T-cell (primary cell): Measurements from ENCODE around the gene CANX. TPM values are rescaled to one million over a fixed set of nuclear protein-coding genes. Genes with fewer than 3 reads are reported as not detected.
"Not testable (repeated sequence)": the region's sequence is repeated elsewhere in the genome, so short reads cannot be mapped to it uniquely, and the experiment has no call there.

Experiments used
- ATAC-seq, 4 experiments: fragments of 200-7000 bp in 3 of 4; fragments of 150-1000 bp in 1 of 4; cut with Tn5 transposase; replicated peaks in 1 of 4; 1 replicate in 3 of 4; 2 replicates in 1 of 4; pipeline ENCODE4 v1.10.0; 2021; ENCODE audit warnings: moderate library complexity in 3 of 4, mild to moderate bottlenecking in 2 of 4, moderate number of reproducible peaks in 1 of 4
- CTCF ChIA-PET, 2 donors: fragments of 300-600 bp; sonication (Branson Sonifier 250); formaldehyde crosslinking; loops; one replicate each; lab custom pipeline; 2022; ENCODE audit warnings: antibody characterized with exemption in 2 of 2; lab: Charles Lee
- POLR2A ChIA-PET, 2 donors: fragments of 300-600 bp; sonication (Branson Sonifier 250); formaldehyde crosslinking; loops; one replicate each; lab custom pipeline; 2022; ENCODE audit warnings: antibody characterized with exemption in 2 of 2; lab: Charles Lee
- DNase-seq, 35 experiments: peaks; one replicate each; pipeline versions ENCODE4 v3.0.0 to v3.0.0-alpha.2; 2013 to 2023
- H3K27ac ChIP-seq: one replicate; pipeline ENCODE4 v1.5.1; 2013; ENCODE audit warnings: low read length
- H3K27me3 ChIP-seq, 2 experiments: replicated peaks in 1 of 2; 1 replicate in 1 of 2; 2 replicates in 1 of 2; pipeline versions ENCODE4 v1.6.1 to v1.7.0; 2013; ENCODE audit warnings: low read length in 1 of 2, mixed read lengths in 1 of 2; ENCODE audit not compliant: control insufficient read depth in 2 of 2, insufficient read depth in 2 of 2; ENCODE audit errors: extremely low read depth in 1 of 2
- H3K36me3 ChIP-seq, 2 donors: 1 replicate in 1 of 2; 2 replicates in 1 of 2; pipeline versions ENCODE4 v1.6.1 to v1.7.0; 2013; ENCODE audit warnings: low read length in 1 of 2; ENCODE audit not compliant: control insufficient read depth in 2 of 2, insufficient read depth in 1 of 2; ENCODE audit errors: extremely low read depth in 1 of 2
- H3K4me1 ChIP-seq, 2 experiments: 1 replicate in 1 of 2; 2 replicates in 1 of 2; pipeline versions ENCODE4 v1.6.1 to v1.7.0; 2013; ENCODE audit warnings: low read length in 2 of 2, mixed read lengths in 1 of 2; ENCODE audit not compliant: insufficient read depth in 2 of 2, control insufficient read depth in 1 of 2; ENCODE audit errors: extremely low read depth in 1 of 2
- H3K4me3 ChIP-seq, 2 donors: 1 replicate in 1 of 2; 2 replicates in 1 of 2; pipeline versions ENCODE4 v1.5.1 to v1.7.0; 2013; ENCODE audit warnings: mild to moderate bottlenecking in 2 of 2, low read length in 1 of 2, moderate library complexity in 1 of 2; ENCODE audit not compliant: control insufficient read depth in 1 of 2; ENCODE audit errors: extremely low read depth in 1 of 2
- H3K9me3 ChIP-seq: 2 replicates; pipeline ENCODE4 v1.7.0; 2013
- H3K27ac Mint-ChIP-seq, 2 donors: one replicate each; pipeline ENCODE4 v1.8.0; 2020 to 2021; ENCODE audit warnings: mild to moderate bottlenecking in 2 of 2, mixed read lengths in 2 of 2
- H3K27me3 Mint-ChIP-seq, 2 donors: one replicate each; pipeline ENCODE4 v1.8.0; 2021 to 2022; ENCODE audit warnings: mixed read lengths in 2 of 2
- H3K36me3 Mint-ChIP-seq: one replicate; pipeline ENCODE4 v1.8.0; 2021; ENCODE audit warnings: mixed read lengths
- H3K4me1 Mint-ChIP-seq, 3 donors: one replicate each; pipeline ENCODE4 v1.8.0; 2020 to 2022; ENCODE audit warnings: mixed read lengths in 3 of 3, mild to moderate bottlenecking in 1 of 3
- H3K4me3 Mint-ChIP-seq, 3 donors: one replicate each; pipeline ENCODE4 v1.8.0; 2020 to 2022; ENCODE audit warnings: mild to moderate bottlenecking in 3 of 3, mixed read lengths in 3 of 3, moderate library complexity in 3 of 3
- H3K9me3 Mint-ChIP-seq, 3 donors: one replicate each; pipeline ENCODE4 v1.8.0; 2020 to 2022; ENCODE audit warnings: mixed read lengths in 3 of 3
- WGBS: methylation state at CpG from one replicate; pipeline ENCODE4 v1.1.5; 2013; ENCODE audit warnings: missing lambda C conversion rate; ENCODE audit not compliant: insufficient coverage; 5-methylcytosine and 5-hydroxymethylcytosine counted together
- total RNA-seq, 35 experiments: library from RNA in 6 of 35; stranded (reverse) in 6 of 35; fragments of 120-200 nt in 1 of 35; gene quantifications; one replicate each; pipeline versions ENCODE4 v1.2.1 to v1.2.4 and lab custom pipeline; 2013 to 2026

Gene CANX
- total RNA-seq, 5 donors from 2014 or later (not counting 1 experiment from before 2014, with no cell fraction given): 205 to 306 (median 262) TPM

DNA sequence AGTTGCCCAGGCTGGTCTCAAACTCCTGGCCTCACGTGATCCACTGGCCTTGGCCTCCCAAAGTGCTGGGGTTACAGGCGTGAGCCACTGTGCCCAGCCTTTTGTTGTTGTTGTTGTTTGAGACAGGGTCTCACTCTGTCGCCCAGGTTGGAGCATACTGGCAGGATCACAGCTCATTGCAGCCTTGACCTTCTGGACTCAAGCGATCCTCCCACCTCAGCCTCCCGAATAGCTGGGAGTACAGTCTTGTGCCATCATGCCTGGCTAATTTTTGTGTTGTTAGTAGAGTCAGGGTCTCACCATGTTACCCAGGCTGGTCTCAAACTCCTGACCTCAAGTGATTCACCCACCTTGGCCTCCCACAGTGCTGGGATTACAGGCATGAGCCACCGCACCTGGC is 37.1 kb upstream of the CANX start:
- H3K36me3 ChIP-seq, H3K4me3 Mint-ChIP-seq, H3K9me3 Mint-ChIP-seq, H3K36me3 Mint-ChIP-seq, H3K9me3 ChIP-seq, H3K4me1 Mint-ChIP-seq, H3K27me3 Mint-ChIP-seq, H3K27ac Mint-ChIP-seq, H3K27me3 ChIP-seq, H3K27ac ChIP-seq, DNase-seq, ATAC-seq, H3K4me3 ChIP-seq: not testable (repeated sequence)
- CTCF ChIA-PET: interaction anchor here in 1 of 2 donors (0.6 kb wide), 1 partner anchor 90 kb away, joined by 3 read pairs; no protein-coding TSS in a partner anchor
- POLR2A ChIA-PET: interaction anchor here in 1 of 2 donors (0.5 kb wide), 1 partner anchor 96 kb away, joined by 4 read pairs; no protein-coding TSS in a partner anchor
- H3K4me1 ChIP-seq: peaks cover 0 to 13% of the 10 kb centered on the region in 2 experiments
- 94% methylated on average over 3 of the region's 6 CpGs for WGBS

DNA sequence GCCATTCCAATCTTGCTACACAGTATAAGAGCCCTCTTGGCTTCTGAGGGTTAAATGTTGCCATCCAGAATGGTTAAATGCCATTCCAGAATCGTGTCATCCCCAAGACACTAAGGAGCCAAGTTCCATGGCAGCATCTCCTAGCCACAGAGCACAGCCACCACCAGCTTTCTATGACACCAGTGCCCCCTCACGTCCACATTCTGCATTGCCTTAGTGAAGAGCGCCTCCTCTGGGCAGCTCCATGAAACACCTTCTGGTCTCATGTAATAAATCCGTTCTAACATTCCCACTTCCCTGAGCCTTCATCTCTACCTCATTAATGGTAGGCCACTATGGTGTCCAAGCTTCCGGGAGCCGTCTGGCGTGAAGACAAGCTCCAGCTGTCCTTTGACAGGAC is 30.4 kb upstream of the CANX start:
- H3K27ac ChIP-seq: no peak overlapping the region
- WGBS: 78% methylated on average over 6 of the region's 7 CpGs
- Mint-ChIP-seq H3K36me3 (no peaks in the 10 kb centered on the region), H3K27me3 (no peaks in the 10 kb centered on the region), H3K4me1 (no peaks in the 10 kb centered on the region), H3K27ac (no peak overlapping the region), H3K4me3 (no peak overlapping the region), H3K9me3 (no peaks in the 10 kb centered on the region)
- no peaks in the 10 kb centered on the region for H3K36me3 ChIP-seq
- ChIA-PET CTCF (interaction anchor here in 1 of 2 donors (0.6 kb wide), 1 partner anchor 45 kb away, joined by 3 read pairs; the partner anchor contains the start of gene HNRNPH1), POLR2A (interaction anchor here in 1 of 2 donors (0.6 kb wide), 1 partner anchor 14 kb away, joined by 10 read pairs; no protein-coding TSS in a partner anchor)
- H3K4me3 ChIP-seq: no peak overlapping the region
- H3K4me1 ChIP-seq: no peaks in the 10 kb centered on the region
- DNase-seq: peak in 32 of 35 experiments; percentile 0 to 65 (median 36)
- H3K9me3 ChIP-seq: no peaks in the 10 kb centered on the region
- ATAC-seq: peak in 3 of 4 experiments; percentile 55 to 66 (median 61)
- no peaks in the 10 kb centered on the region for H3K27me3 ChIP-seq

GRCh38 chr5:179678223-179679013 is 20.3 kb upstream of the CANX start:
- under 1% methylated on average over 75 of the region's 78 CpGs for WGBS
- H3K4me1 ChIP-seq: peaks cover 6 to 43% of the 10 kb centered on the region in 2 experiments
- Mint-ChIP-seq H3K36me3 (peaks cover 3% of the 10 kb centered on the region), H3K4me3 (peak overlapping the region; percentile 95 to 99 (median 98)), H3K27ac (peak overlapping the region; percentile 94 to 96), H3K9me3 (no peaks in the 10 kb centered on the region), H3K27me3 (no peaks in the 10 kb centered on the region), H3K4me1 (peaks cover 30 to 34% (median 31%) of the 10 kb centered on the region in 3 donors)
- peak overlapping the region; percentile 91 for H3K27ac ChIP-seq
- H3K9me3 ChIP-seq: no peaks in the 10 kb centered on the region
- ChIA-PET POLR2A (interaction anchor here in 1 of 2 donors (0.6 to 1.0 kb wide), 2 partner anchors 63 to 65 kb away, joined by 3 read pairs; no protein-coding TSS in a partner anchor), CTCF (interaction anchor here (0.5 to 2.0 kb wide), 6 partner anchors 10 to 134 kb away, joined by 3 to 5 read pairs (median 4); partner anchors contain the start of gene MAML1 (in 1 of the 2))
- peaks cover 0 to 3% of the 10 kb centered on the region in 2 experiments for H3K27me3 ChIP-seq
- ATAC-seq: peak; percentile 87 to 90 (median 88)
- H3K4me3 ChIP-seq: peak overlapping the region; percentile 77 to 99
- no peaks in the 10 kb centered on the region for H3K36me3 ChIP-seq
- peak; percentile 83 to 98 (median 89) for DNase-seq

DNA sequence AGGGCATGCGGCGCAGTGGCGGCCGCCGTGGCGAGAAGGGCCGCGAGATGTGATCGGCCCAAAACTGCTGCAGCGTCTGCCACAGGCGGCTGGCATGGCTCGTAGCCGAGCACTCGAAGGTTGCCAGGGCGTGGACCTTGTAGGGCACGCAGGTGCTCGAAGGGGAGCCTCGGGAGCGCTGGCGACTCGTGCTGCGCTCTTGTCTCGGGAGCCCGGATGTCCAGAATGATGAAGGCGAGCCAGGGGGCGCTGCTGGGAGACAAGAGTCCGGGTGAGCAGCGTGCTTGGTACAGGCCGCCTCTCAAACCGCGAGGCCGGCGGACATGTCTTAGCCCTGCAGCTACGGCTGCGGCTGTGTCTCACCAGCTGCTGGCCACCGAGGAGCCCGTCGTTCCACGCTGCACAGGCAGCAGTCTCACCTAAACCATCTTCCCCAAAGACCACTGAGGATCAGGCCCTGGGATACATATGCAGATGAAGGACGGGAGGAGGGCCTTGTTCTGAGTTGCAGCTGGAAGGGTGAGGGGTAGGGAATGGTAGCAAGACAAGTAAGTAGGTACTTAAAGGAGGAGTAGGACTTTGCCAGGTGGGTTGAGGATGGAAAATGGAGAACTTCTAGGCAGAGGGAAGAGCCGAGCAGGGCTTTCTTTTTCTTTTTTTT is 19.6 kb upstream of the CANX start:
- Histone ChIP-seq H3K4me1 (peaks cover 6 to 43% of the 10 kb centered on the region in 2 experiments), H3K27me3 (peaks cover 0 to 3% of the 10 kb centered on the region in 2 experiments), H3K9me3 (no peaks in the 10 kb centered on the region), H3K27ac (peak overlapping the region; percentile 91), H3K4me3 (peak overlapping the region; percentile 77 to 99), H3K36me3 (no peaks in the 10 kb centered on the region)
- ATAC-seq: peak; percentile 32 to 46 (median 42)
- peaks cover 3% of the 10 kb centered on the region for H3K36me3 Mint-ChIP-seq
- H3K4me3 Mint-ChIP-seq: peak overlapping the region; percentile 95 to 99 (median 98)
- WGBS: 18% methylated on average over 34 of the region's 41 CpGs
- CTCF ChIA-PET: no interaction called here
- H3K27me3 Mint-ChIP-seq: no peaks in the 10 kb centered on the region
- peaks cover 30 to 34% (median 31%) of the 10 kb centered on the region in 3 donors for H3K4me1 Mint-ChIP-seq
- DNase-seq: peak; percentile 16 to 82 (median 49)
- H3K9me3 Mint-ChIP-seq: no peaks in the 10 kb centered on the region
- H3K27ac Mint-ChIP-seq: peak overlapping the region; percentile 85 to 96
- POLR2A ChIA-PET: no interaction called here

GRCh38 chr5:179680014-179680779 is 18.6 kb upstream of the CANX start:
- Histone ChIP-seq H3K27me3 (peaks cover 0 to 3% of the 10 kb centered on the region in 2 experiments), H3K27ac (no peak overlapping the region), H3K4me3 (no peak overlapping the region), H3K36me3 (no peaks in the 10 kb centered on the region), H3K9me3 (no peaks in the 10 kb centered on the region), H3K4me1 (peaks cover 6 to 43% of the 10 kb centered on the region in 2 experiments)
- Mint-ChIP-seq H3K4me3 (peak overlapping the region; percentile 63 to 99 (median 70)), H3K27ac (peak overlapping the region; percentile 77 to 83), H3K9me3 (no peaks in the 10 kb centered on the region), H3K27me3 (no peaks in the 10 kb centered on the region), H3K36me3 (peaks cover 2% of the 10 kb centered on the region), H3K4me1 (peaks cover 30 to 34% (median 31%) of the 10 kb centered on the region in 3 donors)
- DNase-seq (no peak), ATAC-seq (no peak)
- POLR2A ChIA-PET: interaction anchor here (0.6 to 0.7 kb wide), 3 partner anchors 14 to 49 kb away, joined by 3 to 7 read pairs (median 3); no protein-coding TSS in a partner anchor
- 92% methylated on average over 4 of the region's 9 CpGs for whole genome bisulfite sequencing
- CTCF ChIA-PET: interaction anchor here in 1 of 2 donors (0.5 kb wide), 2 partner anchors 86 to 655 kb away, joined by 3 to 11 read pairs; no protein-coding TSS in a partner anchor
